ENCODE results near the gene SEMA4C.
A peak's percentile ranks its signal among the peaks of the same experiment; 100 is the strongest.
"Not testable (repeated sequence)": the region's sequence is repeated elsewhere in the genome, so short reads cannot be mapped to it uniquely, and the experiment has no call there.

The SEMA4C gene

GRCh38 chr2:96863575-96864342 is 6.1 kb downstream of the SEMA4C start:
- no peak overlapping the region for H3K4me3 ChIP-seq (ENCODE audit: low read depth, low read length)
- TF ChIP-seq, protein P1, sequence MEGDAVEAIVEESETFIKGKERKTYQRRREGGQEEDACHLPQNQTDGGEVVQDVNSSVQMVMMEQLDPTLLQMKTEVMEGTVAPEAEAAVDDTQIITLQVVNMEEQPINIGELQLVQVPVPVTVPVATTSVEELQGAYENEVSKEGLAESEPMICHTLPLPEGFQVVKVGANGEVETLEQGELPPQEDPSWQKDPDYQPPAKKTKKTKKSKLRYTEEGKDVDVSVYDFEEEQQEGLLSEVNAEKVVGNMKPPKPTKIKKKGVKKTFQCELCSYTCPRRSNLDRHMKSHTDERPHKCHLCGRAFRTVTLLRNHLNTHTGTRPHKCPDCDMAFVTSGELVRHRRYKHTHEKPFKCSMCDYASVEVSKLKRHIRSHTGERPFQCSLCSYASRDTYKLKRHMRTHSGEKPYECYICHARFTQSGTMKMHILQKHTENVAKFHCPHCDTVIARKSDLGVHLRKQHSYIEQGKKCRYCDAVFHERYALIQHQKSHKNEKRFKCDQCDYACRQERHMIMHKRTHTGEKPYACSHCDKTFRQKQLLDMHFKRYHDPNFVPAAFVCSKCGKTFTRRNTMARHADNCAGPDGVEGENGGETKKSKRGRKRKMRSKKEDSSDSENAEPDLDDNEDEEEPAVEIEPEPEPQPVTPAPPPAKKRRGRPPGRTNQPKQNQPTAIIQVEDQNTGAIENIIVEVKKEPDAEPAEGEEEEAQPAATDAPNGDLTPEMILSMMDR (IDR thresholded peaks at IDR 0.05; ENCODE audit: low read depth, low read length): no peak

DNA sequence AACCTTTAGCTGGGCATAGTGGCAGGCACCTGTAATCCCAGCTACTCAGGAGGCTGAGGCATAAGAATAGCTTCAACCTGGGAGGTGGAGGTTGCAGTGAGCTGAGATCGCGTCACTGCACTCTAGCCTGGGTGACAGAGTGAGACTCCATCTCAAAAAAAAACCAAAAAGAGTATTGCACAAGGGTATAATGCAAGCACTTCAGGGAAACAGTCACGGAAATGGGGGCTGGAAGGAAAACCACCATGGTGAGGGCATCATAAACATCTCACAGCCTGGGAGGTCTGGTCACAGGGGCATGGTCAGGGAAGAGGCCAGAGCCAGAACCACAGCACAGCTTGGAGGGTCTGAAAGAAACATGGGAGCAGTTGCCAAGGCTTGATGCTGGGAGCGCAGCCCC is 6.8 kb downstream of the SEMA4C start:
- not testable (repeated sequence) for H3K4me3 ChIP-seq (ENCODE audit: low read depth, low read length)

DNA sequence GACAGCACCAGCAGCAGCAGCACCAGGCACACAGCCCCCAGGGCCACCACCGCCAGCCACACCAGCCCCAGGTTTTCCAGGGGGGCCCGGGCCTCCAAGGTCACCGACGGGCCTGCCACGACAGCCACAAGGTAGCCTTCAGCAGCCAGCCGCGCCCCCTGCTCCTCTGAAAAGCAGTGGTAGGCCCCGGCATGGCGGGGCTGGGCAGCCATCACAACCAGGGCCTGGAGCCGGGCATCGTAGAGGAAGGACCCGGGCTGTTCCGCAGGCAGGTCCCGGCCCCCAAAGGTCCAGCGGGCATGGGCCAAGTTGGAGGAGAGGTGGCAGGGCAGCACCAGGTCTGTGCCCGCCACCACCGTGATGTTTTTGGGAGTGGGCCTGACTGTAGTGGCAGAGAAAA is 8.8 kb downstream of the SEMA4C start:
- TF ChIP-seq, protein P1 (IDR thresholded peaks at IDR 0.05; ENCODE audit: low read depth, low read length): no peak
- H3K4me3 ChIP-seq (ENCODE audit: low read depth, low read length): no peak overlapping the region

GRCh38 chr2:96860065-96861029 is 9.5 kb downstream of the SEMA4C start:
- no peak overlapping the region for H3K4me3 ChIP-seq (ENCODE audit: low read depth, low read length)
- TF ChIP-seq, protein P1 (IDR thresholded peaks at IDR 0.05; ENCODE audit: low read depth, low read length): no peak

- TF ChIP-seq, protein P1 (IDR thresholded peaks at IDR 0.05; ENCODE audit: low read depth, low read length): no peak
- H3K4me3 ChIP-seq (ENCODE audit: low read depth, low read length): no peak overlapping the region
Observed at GRCh38 chr2:96859681-96860064, 10.2 kb downstream of the SEMA4C start.

GRCh38 chr2:96859099-96859649 is 10.7 kb downstream of the SEMA4C start:
- H3K4me3 ChIP-seq (ENCODE audit: low read depth, low read length): no peak overlapping the region
- TF ChIP-seq, protein P1 (IDR thresholded peaks at IDR 0.05; ENCODE audit: low read depth, low read length): no peak

DNA sequence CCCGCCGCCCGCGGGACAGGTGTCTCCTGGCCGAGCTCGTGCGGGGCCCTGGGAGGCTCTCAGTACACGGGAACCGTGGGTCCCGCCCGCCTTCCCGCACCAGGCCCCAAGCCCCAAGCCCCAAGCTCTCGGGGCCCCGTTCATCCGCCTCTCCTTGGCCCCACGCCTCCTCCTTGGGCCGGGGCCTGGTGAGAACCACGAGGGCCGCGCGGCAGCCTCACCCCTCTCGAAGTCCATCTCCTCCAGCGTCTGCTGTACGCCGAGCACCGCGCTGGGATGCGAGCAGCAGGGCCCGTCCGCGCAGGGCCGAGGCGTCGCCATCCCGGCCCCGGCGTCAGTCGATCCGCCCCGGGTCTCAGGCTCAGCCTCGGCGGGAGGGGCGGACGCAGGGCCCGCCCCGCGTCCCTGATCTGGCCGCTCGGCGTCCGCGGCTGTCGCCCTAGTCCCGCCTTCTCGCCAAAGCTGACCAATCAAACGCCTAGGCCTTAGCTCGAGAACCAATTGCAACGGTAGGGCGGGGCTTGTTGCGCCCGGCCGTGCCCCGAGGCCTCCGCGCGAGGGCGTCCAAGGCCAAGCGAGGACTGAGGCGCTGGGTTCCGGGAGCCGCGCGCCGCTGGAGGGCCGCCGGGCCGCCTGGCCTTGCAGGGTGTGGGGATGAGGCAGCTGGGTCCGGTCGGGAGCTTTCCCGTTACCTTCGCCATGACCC is 12.1 kb downstream of the SEMA4C start, which contains the start of gene ANKRD39:
TSS of gene ANKRD39 (minus strand) at position 350 of the 706 bp plus-strand sequence. CDS start at position 321, 29 bp downstream.
- peak within 1 kb of the TSS; percentile 81 for H3K4me3 ChIP-seq (ENCODE audit: low read depth, low read length)

More for the DNA sequence above, 12.1 kb downstream of the SEMA4C start, which contains the start of gene ANKRD39:
- TF ChIP-seq, protein P1 (IDR thresholded peaks at IDR 0.05; ENCODE audit: low read depth, low read length): peak; percentile 72

All from WI38 (cell line).